H9 (cell line): ENCODE data around the gene OR13J1. TPM values are rescaled to one million over a fixed set of nuclear protein-coding genes. Genes with fewer than 3 reads are reported as not detected.

Experiments used
- DNase-seq: peaks from one replicate; pipeline ENCODE4 v3.0.0-alpha.2; 2017
- H2AFZ ChIP-seq: one replicate; pipeline ENCODE4 v1.6.1; 2013; ENCODE audit warnings: mild to moderate bottlenecking, low read length, control low read depth, moderate library complexity
- H2AK5ac ChIP-seq: 2 replicates; pipeline ENCODE4 v1.6.1; 2013; ENCODE audit warnings: low read length, control low read depth, mixed read lengths; ENCODE audit not compliant: insufficient read length
- H2BK120ac ChIP-seq: one replicate; pipeline ENCODE4 v1.6.1; 2013; ENCODE audit warnings: low read depth, mild to moderate bottlenecking, low read length, control low read depth, inconsistent platforms; ENCODE audit not compliant: poor library complexity, severe bottlenecking
- H2BK12ac ChIP-seq: 2 replicates; pipeline ENCODE4 v1.6.1; 2013; ENCODE audit warnings: low read length, control low read depth, mixed read lengths, low read depth; ENCODE audit not compliant: insufficient read length
- H2BK15ac ChIP-seq: 2 replicates; pipeline ENCODE4 v1.6.1; 2013; ENCODE audit warnings: low read depth, low read length, control low read depth
- H2BK20ac ChIP-seq: one replicate; pipeline ENCODE4 v1.6.1; 2013; ENCODE audit warnings: low read depth, mild to moderate bottlenecking, low read length, control low read depth, inconsistent platforms; ENCODE audit not compliant: poor library complexity, severe bottlenecking
- H2BK5ac ChIP-seq: 2 replicates; pipeline ENCODE4 v1.6.1; 2013; ENCODE audit warnings: low read length, control low read depth, mixed read lengths; ENCODE audit not compliant: insufficient read length
- H3K14ac ChIP-seq: 2 replicates; pipeline ENCODE4 v1.6.1; 2013; ENCODE audit warnings: low read length, control low read depth; ENCODE audit not compliant: insufficient read depth
- H3K18ac ChIP-seq: 2 replicates; pipeline ENCODE4 v1.6.1; 2013; ENCODE audit warnings: low read depth, mild to moderate bottlenecking, mixed read lengths, low read length, control low read depth; ENCODE audit not compliant: insufficient read length
- H3K23ac ChIP-seq: 2 replicates; pipeline ENCODE4 v1.6.1; 2013; ENCODE audit warnings: low read length, control low read depth, mixed read lengths, low read depth; ENCODE audit not compliant: insufficient read length
- H3K23me2 ChIP-seq: 2 replicates; pipeline ENCODE4 v1.6.1; 2013; ENCODE audit warnings: low read depth, mild to moderate bottlenecking, mixed read lengths, low read length, control low read depth; ENCODE audit not compliant: insufficient read length, poor library complexity, severe bottlenecking
- H3K27ac ChIP-seq: 2 replicates; pipeline ENCODE4 v1.5.1; 2013; ENCODE audit warnings: low read length, control low read depth, mixed read lengths, low read depth; ENCODE audit not compliant: insufficient read length
- H3K27me3 ChIP-seq: 2 replicates; pipeline ENCODE4 v1.6.1; 2013; ENCODE audit warnings: low read length, control low read depth, inconsistent platforms; ENCODE audit not compliant: insufficient read depth
- H3K4ac ChIP-seq: 2 replicates; pipeline ENCODE4 v1.6.1; 2013; ENCODE audit warnings: low read depth, mild to moderate bottlenecking, control low read depth, inconsistent platforms, low read length, moderate library complexity
- H3K4me1 ChIP-seq: 2 replicates; pipeline ENCODE4 v1.6.1; 2013; ENCODE audit warnings: low read length, control low read depth, inconsistent platforms; ENCODE audit not compliant: insufficient read depth
- H3K4me2 ChIP-seq: 2 replicates; pipeline ENCODE4 v1.6.1; 2013; ENCODE audit warnings: low read length, control low read depth, mixed read lengths; ENCODE audit not compliant: insufficient read length, insufficient read depth
- H3K56ac ChIP-seq: 2 replicates; pipeline ENCODE4 v1.6.1; 2013; ENCODE audit warnings: low read depth, mild to moderate bottlenecking, mixed read lengths, low read length, control low read depth; ENCODE audit not compliant: insufficient read length
- H3K79me1 ChIP-seq: 2 replicates; pipeline ENCODE4 v1.6.1; 2013; ENCODE audit warnings: low read depth, mild to moderate bottlenecking, moderate library complexity, low read length, control low read depth, inconsistent platforms; ENCODE audit not compliant: insufficient read depth, poor library complexity, severe bottlenecking
- H3K79me2 ChIP-seq: 2 replicates; pipeline ENCODE4 v1.6.1; 2013; ENCODE audit warnings: low read length, control low read depth, inconsistent platforms; ENCODE audit not compliant: insufficient read depth
- H3K9ac ChIP-seq: 2 replicates; pipeline ENCODE4 v1.6.1; 2013; ENCODE audit warnings: low read length, control low read depth, mixed read lengths; ENCODE audit not compliant: insufficient read length; ENCODE audit errors: extremely low read depth
- H3K9me3 ChIP-seq: one replicate; pipeline ENCODE4 v1.6.1; 2013; ENCODE audit warnings: low read depth, low read length, inconsistent platforms; ENCODE audit not compliant: control insufficient read depth
- H3T11ph ChIP-seq: one replicate; pipeline ENCODE4 v1.6.1; 2013; ENCODE audit warnings: mild to moderate bottlenecking, low read length, control low read depth, inconsistent platforms
- H4K20me1 ChIP-seq: one replicate; pipeline ENCODE4 v1.6.1; 2013; ENCODE audit not compliant: control insufficient read depth, insufficient read length, insufficient read depth
- H4K5ac ChIP-seq: 2 replicates; pipeline ENCODE4 v1.6.1; 2013; ENCODE audit warnings: low read depth, mild to moderate bottlenecking, mixed read lengths, low read length, control low read depth; ENCODE audit not compliant: insufficient read length
- H4K8ac ChIP-seq: replicated peaks from 2 replicates; pipeline ENCODE4 v1.6.1; 2013; ENCODE audit warnings: low read length, control low read depth, mixed read lengths, low read depth; ENCODE audit not compliant: insufficient read length
- H4K91ac ChIP-seq: 2 replicates; pipeline ENCODE4 v1.6.1; 2013; ENCODE audit warnings: low read depth, mild to moderate bottlenecking, moderate library complexity, mixed read lengths, low read length, control low read depth; ENCODE audit not compliant: insufficient read length
- H3K27ac Mint-ChIP-seq, 3 experiments: 2 replicates in 2 of 3; 3 replicates in 1 of 3; pipeline ENCODE4 v1.8.0; 2020 to 2021; ENCODE audit warnings: mixed read lengths in 3 of 3, mild to moderate bottlenecking in 1 of 3, moderate library complexity in 1 of 3
- H3K27me3 Mint-ChIP-seq: 2 replicates; pipeline ENCODE4 v1.8.0; 2021; ENCODE audit warnings: low read depth, mild to moderate bottlenecking, moderate library complexity, mixed read lengths
- H3K36me3 Mint-ChIP-seq, 3 experiments: 2 replicates in 2 of 3; 3 replicates in 1 of 3; pipeline ENCODE4 v1.8.0; 2020 to 2021; ENCODE audit warnings: low read depth in 3 of 3, mixed read lengths in 3 of 3; ENCODE audit not compliant: insufficient read depth in 1 of 3
- H3K4me1 Mint-ChIP-seq, 2 experiments: 2 replicates each; pipeline ENCODE4 v1.8.0; 2020; ENCODE audit warnings: mixed read lengths in 2 of 2
- H3K4me3 Mint-ChIP-seq, 2 experiments: 2 replicates in 1 of 2; 3 replicates in 1 of 2; pipeline ENCODE4 v1.8.0; 2020 to 2021; ENCODE audit warnings: mild to moderate bottlenecking in 2 of 2, mixed read lengths in 2 of 2, moderate library complexity in 1 of 2
- H3K9me3 Mint-ChIP-seq, 2 experiments: 2 replicates in 1 of 2; 3 replicates in 1 of 2; pipeline ENCODE4 v1.8.0; 2020; ENCODE audit warnings: mild to moderate bottlenecking in 2 of 2, mixed read lengths in 2 of 2, moderate library complexity in 1 of 2
- WGBS: extraction: QIAGEN DNeasy Blood & Tissue Kit; methylation state at CpG from one replicate; pipeline ENCODE4 v1.1.7; 2013; ENCODE audit warnings: missing lambda C conversion rate, low lambda C conversion rate, mixed read lengths; ENCODE audit not compliant: insufficient read length; ENCODE audit errors: extremely low coverage; 5-methylcytosine and 5-hydroxymethylcytosine counted together
- total RNA-seq: library from RNA; stranded (reverse); gene quantifications from 2 replicates; pipeline ENCODE4 v1.2.1, GENCODE V29; 2021
- TF ChIP-seq, protein P1 (sequence below): fragments of 200-600 bp; sonication (generic); conservative IDR thresholded peaks from 3 replicates; pipeline ENCODE4 v1.8.0; 2021; ENCODE audit warnings: antibody characterized with exemption, mild to moderate bottlenecking

OR13J1 gene
- total RNA-seq, 1 experiment from 2014 or later: not detected

DNA sequence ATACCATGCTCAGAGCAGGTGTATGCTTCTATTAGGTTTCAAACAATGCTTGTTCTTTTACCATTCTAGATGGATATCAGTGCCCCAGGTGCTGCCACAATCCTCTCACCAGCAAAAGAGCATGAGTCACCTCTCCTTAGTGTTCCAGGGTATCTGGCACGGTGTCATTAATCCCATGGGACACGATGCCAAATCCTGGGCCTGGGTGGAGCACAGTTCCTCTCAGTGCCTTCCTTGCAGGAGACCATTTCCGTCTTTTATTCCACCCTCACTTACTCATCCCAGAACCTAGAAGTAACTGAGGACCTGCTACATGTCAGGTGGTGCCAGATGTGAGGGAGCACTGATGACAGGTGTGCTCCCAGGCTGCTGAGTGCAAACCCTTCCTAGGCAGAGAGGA, 1.3 kb upstream of the OR13J1 start:
- Histone ChIP-seq H3K23me2 (no peaks in the 10 kb centered on the region), H3K56ac (no peak overlapping the region), H4K20me1 (no peaks in the 10 kb centered on the region), H2BK12ac (no peak overlapping the region), H2BK15ac (no peak overlapping the region), H3K79me2 (no peaks in the 10 kb centered on the region), H3K79me1 (no peaks in the 10 kb centered on the region), H4K8ac (no peak overlapping the region), H3K27me3 (no peaks in the 10 kb centered on the region), H2BK5ac (no peak overlapping the region), H2AK5ac (no peak overlapping the region), H4K91ac (no peak overlapping the region), H4K5ac (no peak overlapping the region), H2BK120ac (no peak overlapping the region), H3K23ac (no peak overlapping the region), H3K27ac (no peak overlapping the region), H3K9ac (no peak overlapping the region), H3K9me3 (no peaks in the 10 kb centered on the region), H3T11ph (no peak overlapping the region), H2BK20ac (no peak overlapping the region), H3K4me2 (no peak overlapping the region), H3K4me1 (peaks cover 7% of the 10 kb centered on the region; the same call in 1 of the 2 replicates), H3K18ac (no peak overlapping the region), H3K4ac (no peak overlapping the region), H3K14ac (no peak overlapping the region), H2AFZ (no peak overlapping the region)
- no peak overlapping the region for H3K27ac Mint-ChIP-seq
- TF ChIP-seq, protein P1, sequence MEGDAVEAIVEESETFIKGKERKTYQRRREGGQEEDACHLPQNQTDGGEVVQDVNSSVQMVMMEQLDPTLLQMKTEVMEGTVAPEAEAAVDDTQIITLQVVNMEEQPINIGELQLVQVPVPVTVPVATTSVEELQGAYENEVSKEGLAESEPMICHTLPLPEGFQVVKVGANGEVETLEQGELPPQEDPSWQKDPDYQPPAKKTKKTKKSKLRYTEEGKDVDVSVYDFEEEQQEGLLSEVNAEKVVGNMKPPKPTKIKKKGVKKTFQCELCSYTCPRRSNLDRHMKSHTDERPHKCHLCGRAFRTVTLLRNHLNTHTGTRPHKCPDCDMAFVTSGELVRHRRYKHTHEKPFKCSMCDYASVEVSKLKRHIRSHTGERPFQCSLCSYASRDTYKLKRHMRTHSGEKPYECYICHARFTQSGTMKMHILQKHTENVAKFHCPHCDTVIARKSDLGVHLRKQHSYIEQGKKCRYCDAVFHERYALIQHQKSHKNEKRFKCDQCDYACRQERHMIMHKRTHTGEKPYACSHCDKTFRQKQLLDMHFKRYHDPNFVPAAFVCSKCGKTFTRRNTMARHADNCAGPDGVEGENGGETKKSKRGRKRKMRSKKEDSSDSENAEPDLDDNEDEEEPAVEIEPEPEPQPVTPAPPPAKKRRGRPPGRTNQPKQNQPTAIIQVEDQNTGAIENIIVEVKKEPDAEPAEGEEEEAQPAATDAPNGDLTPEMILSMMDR: no peak
- WGBS: no CpG with 5 or more reads among the region's 3 CpGs
- H3K27me3 Mint-ChIP-seq: peaks cover 6% of the 10 kb centered on the region
- H3K36me3 Mint-ChIP-seq: peaks cover 0 to 5% (median 1%) of the 10 kb centered on the region in 3 experiments; a peak in 5 of 7 replicates
- DNase-seq: no peak
- H3K4me1 Mint-ChIP-seq: peaks cover 16% of the 10 kb centered on the region in 2 experiments
- peaks cover 5 to 8% of the 10 kb centered on the region in 2 experiments; a peak in 4 of 5 replicates for H3K9me3 Mint-ChIP-seq
- H3K4me3 Mint-ChIP-seq: no peak overlapping the region
